Measurements from ENCODE around the gene DIAPH1.

DNA sequence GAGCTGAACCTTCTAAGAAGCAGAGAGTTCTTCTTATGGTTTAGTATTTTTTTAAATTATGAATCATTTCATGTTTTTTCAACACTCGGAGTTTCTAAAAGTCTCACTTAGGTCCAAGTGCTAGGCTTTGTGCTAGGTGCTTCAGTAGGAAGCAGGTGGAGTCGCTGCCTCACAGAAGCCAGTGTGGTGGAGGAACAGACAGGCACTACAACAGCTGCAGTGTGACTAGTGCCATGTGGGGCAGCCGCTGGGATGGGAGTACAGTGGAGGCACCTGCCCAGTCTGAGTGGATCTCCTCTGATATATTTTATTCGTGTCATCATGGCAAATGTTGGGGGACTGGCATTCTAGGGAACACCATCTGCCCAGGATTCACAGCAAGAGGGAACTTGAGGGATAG, 114.6 kb downstream of the DIAPH1 start:
- TF ChIP-seq, protein P1, sequence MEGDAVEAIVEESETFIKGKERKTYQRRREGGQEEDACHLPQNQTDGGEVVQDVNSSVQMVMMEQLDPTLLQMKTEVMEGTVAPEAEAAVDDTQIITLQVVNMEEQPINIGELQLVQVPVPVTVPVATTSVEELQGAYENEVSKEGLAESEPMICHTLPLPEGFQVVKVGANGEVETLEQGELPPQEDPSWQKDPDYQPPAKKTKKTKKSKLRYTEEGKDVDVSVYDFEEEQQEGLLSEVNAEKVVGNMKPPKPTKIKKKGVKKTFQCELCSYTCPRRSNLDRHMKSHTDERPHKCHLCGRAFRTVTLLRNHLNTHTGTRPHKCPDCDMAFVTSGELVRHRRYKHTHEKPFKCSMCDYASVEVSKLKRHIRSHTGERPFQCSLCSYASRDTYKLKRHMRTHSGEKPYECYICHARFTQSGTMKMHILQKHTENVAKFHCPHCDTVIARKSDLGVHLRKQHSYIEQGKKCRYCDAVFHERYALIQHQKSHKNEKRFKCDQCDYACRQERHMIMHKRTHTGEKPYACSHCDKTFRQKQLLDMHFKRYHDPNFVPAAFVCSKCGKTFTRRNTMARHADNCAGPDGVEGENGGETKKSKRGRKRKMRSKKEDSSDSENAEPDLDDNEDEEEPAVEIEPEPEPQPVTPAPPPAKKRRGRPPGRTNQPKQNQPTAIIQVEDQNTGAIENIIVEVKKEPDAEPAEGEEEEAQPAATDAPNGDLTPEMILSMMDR (IDR thresholded peaks at IDR 0.05; ENCODE audit: low read depth, low read length), result no peak
- TF ChIP-seq POLR2A (IDR thresholded peaks at IDR 0.05; ENCODE audit: extremely low read depth, insufficient read length), result no peak
